Hypothalamus (tissue), 51 donors: ENCODE measurements around the gene ZNF292.
"Not testable (repeated sequence)": the region's sequence is repeated elsewhere in the genome, so short reads cannot be mapped to it uniquely, and the experiment has no call there.

Experiments
- DNase-seq, 51 donors: peaks; one replicate each; lab custom pipeline; 2025; lab: John Stamatoyannopoulos, UW

The ZNF292 gene

DNA sequence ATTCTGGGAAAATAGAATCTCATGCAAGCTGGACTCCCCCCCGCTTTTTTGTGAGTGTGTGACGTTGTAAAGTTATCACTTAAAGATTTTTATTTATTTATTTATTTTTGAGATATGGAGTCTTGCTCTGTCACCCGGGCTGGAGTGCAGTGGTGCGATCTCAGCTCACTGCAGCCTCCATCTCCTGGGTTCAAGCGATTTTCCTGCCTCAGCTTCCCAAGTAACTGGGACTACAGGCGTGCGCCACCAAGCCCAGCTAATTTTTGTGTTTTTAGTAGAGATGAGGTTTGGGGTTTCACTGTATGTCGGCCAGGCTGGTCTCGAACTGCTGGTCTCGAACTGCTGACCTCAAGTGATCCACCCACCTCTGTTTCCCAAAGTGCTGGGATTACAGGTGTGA is 2.2 kb downstream of the ZNF292 start:
- DNase-seq = not testable (repeated sequence)

- no peak for DNase-seq
Observed at GRCh38 chr6:87161299-87161698, 5.9 kb downstream of the ZNF292 start.

GRCh38 chr6:87164004-87164403 is 8.6 kb downstream of the ZNF292 start:
- DNase-seq = no peak

DNA sequence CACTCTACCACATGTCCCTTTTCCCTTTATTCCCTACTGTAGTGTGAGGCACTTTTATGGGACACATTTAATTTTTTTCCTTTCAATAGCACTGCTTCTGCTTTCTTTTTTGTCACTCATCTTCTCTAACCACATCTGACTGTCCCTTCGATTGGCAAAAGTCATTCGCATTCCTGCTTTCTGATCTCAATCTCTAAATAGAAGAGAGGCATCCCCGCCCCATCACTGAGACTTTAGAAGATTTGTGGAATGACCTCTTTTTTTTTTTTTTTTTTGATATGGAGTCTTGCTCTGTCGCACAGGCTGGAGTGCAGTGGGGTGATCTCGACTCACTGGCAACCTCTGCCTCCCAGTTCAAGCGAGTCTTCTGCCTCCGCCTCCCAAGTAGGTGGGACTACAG is 9.1 kb downstream of the ZNF292 start:
- no peak for DNase-seq

- DNase-seq = no peak
Observed at GRCh38 chr6:87165185-87165584, 9.8 kb downstream of the ZNF292 start.

DNA sequence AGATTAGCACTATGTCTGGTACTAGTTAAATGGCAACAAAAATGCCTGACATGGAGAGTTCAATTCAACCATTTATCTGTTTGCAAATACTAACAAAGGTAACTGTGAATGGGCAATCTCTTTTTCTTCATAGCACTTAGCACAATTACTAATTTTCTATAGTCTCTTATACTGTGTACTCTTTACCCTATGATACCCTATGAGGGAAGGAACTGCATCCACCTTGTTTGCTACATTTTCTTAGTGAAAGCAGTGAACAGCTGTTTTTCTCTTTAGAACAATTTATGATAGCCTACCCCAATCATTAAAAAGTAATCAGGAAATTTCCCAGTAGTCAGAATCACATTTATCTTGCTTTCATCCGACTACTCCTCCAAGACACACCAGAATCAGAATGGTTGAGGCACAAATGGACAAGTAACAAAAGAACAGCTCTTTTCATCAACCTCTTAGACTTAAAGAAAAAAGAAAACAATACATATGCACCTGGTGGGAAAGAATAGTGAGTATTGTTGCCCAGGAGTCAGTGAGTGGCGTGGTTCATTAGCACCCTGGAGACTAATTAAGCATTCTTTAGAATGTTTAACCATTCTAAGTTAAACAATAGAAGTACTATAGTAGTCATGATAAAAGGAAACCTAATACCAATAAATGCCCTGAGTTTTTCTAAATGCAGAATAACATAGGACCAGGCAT is 16.7 kb downstream of the ZNF292 start:
- DNase-seq = no peak

- no peak for DNase-seq
Observed at GRCh38 chr6:87174078-87174579, 18.8 kb downstream of the ZNF292 start.

- no peak for DNase-seq
Observed at GRCh38 chr6:87176493-87176892, 21.1 kb downstream of the ZNF292 start.

- no peak for DNase-seq
Observed at GRCh38 chr6:87180105-87180728, 24.9 kb downstream of the ZNF292 start.

DNA sequence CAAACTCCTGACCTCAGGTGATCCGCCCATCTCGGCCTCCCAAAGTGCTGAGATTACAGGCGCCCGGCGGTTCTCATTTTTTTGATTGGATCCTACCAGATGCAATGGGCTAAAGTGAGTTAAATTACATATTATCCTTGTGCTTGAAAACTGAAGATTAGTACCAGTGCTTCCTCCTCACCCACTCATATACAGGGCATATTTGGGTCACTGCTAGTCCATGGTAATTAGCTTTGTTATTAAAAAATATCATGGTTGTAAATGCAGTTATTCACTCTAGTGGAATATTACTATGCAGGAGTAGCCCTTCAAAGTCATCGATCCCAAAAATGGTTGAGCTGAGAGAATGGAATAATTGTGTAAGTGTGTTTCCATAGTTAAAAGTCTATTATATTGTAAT is 26.5 kb downstream of the ZNF292 start:
- DNase-seq = no peak

DNA sequence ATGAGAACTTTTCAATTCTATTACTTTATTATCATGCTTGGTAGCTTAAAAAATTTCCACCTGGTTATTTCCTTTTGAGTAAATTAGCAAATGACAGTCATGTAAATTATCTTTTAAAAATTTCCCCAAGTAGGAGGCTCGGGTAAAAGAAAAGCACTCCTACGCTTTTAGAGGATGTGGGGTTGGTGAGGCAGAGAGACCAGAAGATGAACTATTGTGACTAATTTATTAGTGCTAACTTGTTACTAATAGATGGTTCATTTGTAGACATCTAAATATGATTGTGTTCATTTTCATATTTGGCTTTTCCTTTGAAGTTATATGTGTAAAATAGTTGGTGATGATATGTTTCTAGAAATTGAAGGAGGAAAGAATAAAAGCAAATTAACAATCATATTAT is 27.0 kb downstream of the ZNF292 start:
- DNase-seq = no peak

DNA sequence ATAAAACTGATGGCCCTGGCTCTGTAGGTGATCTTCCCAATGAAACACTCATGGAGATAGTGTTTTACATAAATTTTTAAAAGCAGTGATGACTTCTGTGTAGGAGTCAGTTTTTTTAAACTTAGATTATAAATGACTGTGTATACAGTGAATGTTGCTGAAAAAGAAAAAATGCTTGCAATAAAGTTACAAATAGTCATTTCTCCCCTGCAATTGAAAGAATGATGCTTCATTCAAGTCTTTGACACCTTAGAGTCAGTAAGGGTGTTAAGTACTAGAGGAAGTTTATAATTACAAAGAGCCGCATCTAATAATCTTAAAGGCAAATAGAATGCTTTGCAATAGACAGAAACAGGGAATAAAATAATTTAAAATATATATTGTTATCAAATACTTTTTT is 27.6 kb downstream of the ZNF292 start:
- no peak for DNase-seq

GRCh38 chr6:87183687-87184086 is 28.3 kb downstream of the ZNF292 start:
- DNase-seq = no peak

DNA sequence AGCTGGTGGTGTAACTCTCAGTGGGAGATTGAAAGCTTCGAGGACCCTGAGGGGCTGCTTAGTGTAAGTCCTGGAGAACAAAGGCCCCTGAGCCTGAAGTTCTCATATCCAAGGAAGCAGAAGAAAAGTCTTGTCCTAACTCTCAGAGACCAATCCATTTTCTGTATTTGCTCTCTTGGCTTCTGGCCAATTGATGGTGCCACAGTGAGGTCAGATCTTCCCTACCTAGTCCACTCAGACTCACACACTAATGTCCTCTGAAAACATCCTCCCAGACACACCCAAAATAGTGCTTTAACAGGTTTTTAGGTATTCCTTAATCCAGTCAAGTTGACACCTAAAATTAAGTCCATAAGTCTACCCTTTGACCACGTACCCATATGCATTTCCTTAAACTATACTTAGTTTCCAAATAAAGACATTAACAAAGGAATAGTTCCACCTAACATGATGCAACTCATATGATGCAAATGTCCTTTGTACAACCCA is 29.4 kb downstream of the ZNF292 start:
- no peak for DNase-seq

- DNase-seq = no peak
Observed at GRCh38 chr6:87196275-87196842, 41.0 kb downstream of the ZNF292 start.

DNA sequence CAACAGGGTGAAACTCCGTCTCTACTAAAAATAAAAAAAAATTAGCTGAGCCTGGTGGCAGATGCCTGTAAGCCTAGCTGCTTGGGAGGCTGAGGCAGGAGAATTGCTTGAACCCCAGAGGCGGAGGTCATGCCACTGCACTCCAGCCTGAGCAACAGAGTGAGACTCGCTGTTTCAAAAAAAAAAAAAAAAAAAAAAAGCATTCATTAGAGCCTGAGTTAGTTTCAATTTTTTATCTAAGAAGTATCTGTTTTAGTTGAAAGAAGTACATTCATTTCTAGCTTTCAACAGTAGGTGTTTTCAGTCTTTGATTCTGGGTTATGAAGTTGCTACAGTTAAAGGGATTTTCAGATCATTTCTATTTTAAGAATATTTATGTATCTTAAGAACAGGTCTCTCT is 42.2 kb downstream of the ZNF292 start:
- no peak for DNase-seq

GRCh38 chr6:87198022-87198810 is 42.9 kb downstream of the ZNF292 start:
- not testable (repeated sequence) for DNase-seq

- DNase-seq = no peak
Observed at GRCh38 chr6:87199787-87200186, 44.4 kb downstream of the ZNF292 start.

GRCh38 chr6:87200469-87201175 is 45.3 kb downstream of the ZNF292 start:
- DNase-seq = no peak

DNA sequence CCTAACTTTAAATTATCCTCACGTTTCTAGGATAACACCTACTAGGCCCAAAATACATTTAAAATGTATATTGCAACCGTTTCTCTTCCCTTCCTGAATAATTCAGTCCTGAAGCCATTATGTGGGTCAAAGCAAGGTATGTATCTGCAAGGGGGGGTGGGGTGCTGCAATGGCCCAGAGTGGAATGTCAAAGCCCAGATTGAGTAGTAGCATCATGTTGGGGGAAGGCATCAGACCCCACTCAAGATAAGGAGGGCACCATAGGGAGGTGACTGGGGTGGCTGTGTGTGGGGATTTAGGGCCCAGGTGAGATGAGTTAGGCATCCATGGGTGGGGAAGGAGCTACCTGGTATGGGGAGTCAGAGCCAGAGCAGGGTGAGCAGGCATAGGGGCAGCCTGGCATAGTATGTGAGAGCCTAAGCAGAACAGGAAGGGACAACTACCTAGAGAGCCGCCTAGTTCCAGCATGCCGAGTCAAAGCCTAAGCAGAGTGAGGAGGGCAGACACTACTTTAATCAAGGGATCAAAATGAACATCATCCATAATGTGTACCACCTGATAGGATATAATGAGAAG is 48.2 kb downstream of the ZNF292 start:
- DNase-seq = no peak
